ENCODE measurements around the gene ZFR2. TPM values are rescaled to one million over a fixed set of nuclear protein-coding genes. Genes with fewer than 3 reads are reported as not detected.

ZFR2 gene
- total RNA-seq, 4 donors from 2014 or later: 0.69 TPM; not detected in 3

GRCh38 chr19:3805859-3806258, 63.0 kb downstream of the ZFR2 start:
- Histone ChIP-seq H3K27ac (replicated peaks in 1 of 4) (no peak overlapping the region), H3K4me3 (no peak overlapping the region), H3K9me3 (no peaks in the 10 kb centered on the region), H3K36me3 (no peaks in the 10 kb centered on the region), H3K27me3 (peaks cover 0 to 38% (median 6%) of the 10 kb centered on the region in 4 donors), H3K4me1 (peaks cover 8 to 14% (median 12%) of the 10 kb centered on the region in 4 donors)
- no peak for TF ChIP-seq POLR2AphosphoS5 (IDR thresholded peaks at IDR 0.05)
- TF ChIP-seq EP300 (IDR thresholded peaks at IDR 0.05): no peak
- no peak for TF ChIP-seq POLR2A (IDR thresholded peaks at IDR 0.05; ENCODE audit: low read depth)
- no peak for TF ChIP-seq CTCF (IDR thresholded peaks at IDR 0.05)
- DNase-seq (ENCODE audit: extremely low spot score): no peak
- intact Hi-C loops (cut with DNase I): no loop called here
- WGBS: 88% methylated on average over 22 of the region's 29 CpGs

- no peak for TF ChIP-seq EP300 (IDR thresholded peaks at IDR 0.05)
- no peak for TF ChIP-seq CTCF (IDR thresholded peaks at IDR 0.05)
- TF ChIP-seq POLR2A (IDR thresholded peaks at IDR 0.05; ENCODE audit: low read depth): no peak
- no peak for TF ChIP-seq POLR2AphosphoS5 (IDR thresholded peaks at IDR 0.05)
- no peaks in the 10 kb centered on the region for H3K36me3 ChIP-seq
- H3K27me3 ChIP-seq: peaks cover 0 to 45% (median 12%) of the 10 kb centered on the region in 4 donors
- no peaks in the 10 kb centered on the region for H3K9me3 ChIP-seq
- intact Hi-C loops (cut with DNase I): no loop called here
- no peak for DNase-seq (ENCODE audit: extremely low spot score)
- H3K4me1 ChIP-seq: peaks cover 8 to 15% (median 13%) of the 10 kb centered on the region in 4 donors
- H3K4me3 ChIP-seq: no peak overlapping the region
- 85% methylated on average over 11 of the region's 13 CpGs for WGBS
- no peak overlapping the region for H3K27ac ChIP-seq (replicated peaks in 1 of 4)
Measured at GRCh38 chr19:3804429-3804828, 64.4 kb downstream of the ZFR2 start.

- no peaks in the 10 kb centered on the region for H3K36me3 ChIP-seq
- no peak for DNase-seq (ENCODE audit: extremely low spot score)
- no peak overlapping the region for H3K4me3 ChIP-seq
- no peak overlapping the region for H3K27ac ChIP-seq (replicated peaks in 1 of 4)
- H3K27me3 ChIP-seq: peaks cover 0 to 49% (median 15%) of the 10 kb centered on the region in 4 donors
- H3K9me3 ChIP-seq: no peaks in the 10 kb centered on the region
- H3K4me1 ChIP-seq: peaks cover 8 to 15% (median 13%) of the 10 kb centered on the region in 4 donors
- TF ChIP-seq CTCF (IDR thresholded peaks at IDR 0.05): no peak
- no peak for TF ChIP-seq POLR2AphosphoS5 (IDR thresholded peaks at IDR 0.05)
- TF ChIP-seq EP300 (IDR thresholded peaks at IDR 0.05): no peak
- TF ChIP-seq POLR2A (IDR thresholded peaks at IDR 0.05; ENCODE audit: low read depth): no peak
- WGBS: 54% methylated on average over 2 of the region's 10 CpGs
- intact Hi-C loops (cut with DNase I): no loop called here
Measured at GRCh38 chr19:3803986-3804385, 64.9 kb downstream of the ZFR2 start.

- TF ChIP-seq POLR2AphosphoS5 (IDR thresholded peaks at IDR 0.05): no peak
- TF ChIP-seq CTCF (IDR thresholded peaks at IDR 0.05): no peak
- TF ChIP-seq EP300 (IDR thresholded peaks at IDR 0.05): no peak
- TF ChIP-seq POLR2A (IDR thresholded peaks at IDR 0.05; ENCODE audit: low read depth): no peak
- intact Hi-C loops (cut with DNase I): no loop called here
- H3K4me1 ChIP-seq: peaks cover 8 to 15% (median 13%) of the 10 kb centered on the region in 4 donors
- H3K36me3 ChIP-seq: no peaks in the 10 kb centered on the region
- DNase-seq (ENCODE audit: extremely low spot score): no peak
- no peaks in the 10 kb centered on the region for H3K9me3 ChIP-seq
- H3K27ac ChIP-seq (replicated peaks in 1 of 4): no peak overlapping the region
- WGBS: 85% methylated on average over 17 of the region's 24 CpGs
- H3K27me3 ChIP-seq: peaks cover 0 to 56% (median 16%) of the 10 kb centered on the region in 4 donors
- no peak overlapping the region for H3K4me3 ChIP-seq
Measured at GRCh38 chr19:3803114-3803888, 65.5 kb downstream of the ZFR2 start.
